HUES48 (cell line): ENCODE data around the gene PIF1.
A peak's percentile ranks its signal among the peaks of the same experiment; 100 is the strongest.

Experiments used
- H3K27ac ChIP-seq: one replicate; pipeline ENCODE4 v1.7.0; 2013; ENCODE audit warnings: low read depth, low read length, inconsistent platforms
- H3K27me3 ChIP-seq: 2 replicates; pipeline ENCODE4 v1.6.1; 2013; ENCODE audit warnings: mild to moderate bottlenecking, low read length; ENCODE audit not compliant: control insufficient read depth, insufficient read depth
- H3K36me3 ChIP-seq: 2 replicates; pipeline ENCODE4 v1.6.1; 2013; ENCODE audit warnings: low read length; ENCODE audit not compliant: control insufficient read depth, insufficient read depth
- H3K4me1 ChIP-seq: 2 replicates; pipeline ENCODE4 v1.6.1; 2013; ENCODE audit warnings: mild to moderate bottlenecking, low read length; ENCODE audit not compliant: control insufficient read depth, insufficient read depth
- H3K4me3 ChIP-seq: 2 replicates; pipeline ENCODE4 v1.5.1; 2013; ENCODE audit warnings: mild to moderate bottlenecking, low read depth, low read length
- H3K9ac ChIP-seq: 2 replicates; pipeline ENCODE4 v1.6.1; 2013; ENCODE audit warnings: mild to moderate bottlenecking, low read depth, low read length, moderate library complexity
- H3K9me3 ChIP-seq: 2 replicates; pipeline ENCODE4 v1.6.1; 2013; ENCODE audit warnings: low read length; ENCODE audit not compliant: control insufficient read depth, insufficient read depth

PIF1 gene

GRCh38 chr15:64825431-64826294 is at the start of gene PIF1:
TSS of gene PIF1 (minus strand) at chr15:64825647. CDS start at chr15:64824335, 1,312 bp downstream.
- H3K4me1 ChIP-seq = peaks cover 12% of the 10 kb centered on the region
- peak within 1 kb of the TSS; percentile 82 for H3K9ac ChIP-seq
- no peaks in the 10 kb centered on the region for H3K27me3 ChIP-seq
- no peaks in the 10 kb centered on the region for H3K9me3 ChIP-seq
- H3K27ac ChIP-seq = peak within 1 kb of the TSS; percentile 89
- H3K36me3 ChIP-seq = peaks cover 34% of the 10 kb centered on the region
- H3K4me3 ChIP-seq = peak within 1 kb of the TSS; percentile 82

GRCh38 chr15:64870353-64870752 is 44.9 kb upstream of the PIF1 start:
- Histone ChIP-seq H3K27ac (no peak overlapping the region), H3K4me3 (no peak overlapping the region), H3K27me3 (no peaks in the 10 kb centered on the region), H3K36me3 (peaks cover 7% of the 10 kb centered on the region; the same call in 1 of the 2 replicates), H3K4me1 (peaks cover 36% of the 10 kb centered on the region), H3K9ac (no peak overlapping the region), H3K9me3 (no peaks in the 10 kb centered on the region)

- no peaks in the 10 kb centered on the region for H3K27me3 ChIP-seq
- H3K4me1 ChIP-seq = peaks cover 27% of the 10 kb centered on the region
- H3K27ac ChIP-seq = no peak overlapping the region
- H3K9ac ChIP-seq = no peak overlapping the region
- H3K9me3 ChIP-seq = no peaks in the 10 kb centered on the region
- peaks cover 15% of the 10 kb centered on the region; the same call in 1 of the 2 replicates for H3K36me3 ChIP-seq
- H3K4me3 ChIP-seq = no peak overlapping the region
Observed at GRCh38 chr15:64869501-64869900, 44.1 kb upstream of the PIF1 start.

- Histone ChIP-seq H3K9me3 (no peaks in the 10 kb centered on the region), H3K27me3 (no peaks in the 10 kb centered on the region), H3K9ac (no peak overlapping the region), H3K36me3 (peaks cover 25% of the 10 kb centered on the region), H3K4me1 (peaks cover 27% of the 10 kb centered on the region), H3K4me3 (no peak overlapping the region), H3K27ac (peak overlapping the region; percentile 83)
Observed at GRCh38 chr15:64865998-64866520, 40.6 kb upstream of the PIF1 start.

GRCh38 chr15:64865126-64865997 is 39.9 kb upstream of the PIF1 start:
- Histone ChIP-seq H3K9ac (no peak overlapping the region), H3K27ac (peak overlapping the region; percentile 83), H3K4me3 (no peak overlapping the region), H3K4me1 (peaks cover 27% of the 10 kb centered on the region), H3K9me3 (no peaks in the 10 kb centered on the region), H3K27me3 (no peaks in the 10 kb centered on the region), H3K36me3 (peaks cover 32% of the 10 kb centered on the region)

GRCh38 chr15:64864068-64864467 is 38.6 kb upstream of the PIF1 start:
- Histone ChIP-seq H3K36me3 (peaks cover 39% of the 10 kb centered on the region), H3K4me3 (no peak overlapping the region), H3K27me3 (no peaks in the 10 kb centered on the region), H3K9me3 (no peaks in the 10 kb centered on the region), H3K4me1 (peaks cover 27% of the 10 kb centered on the region), H3K9ac (no peak overlapping the region), H3K27ac (no peak overlapping the region)

GRCh38 chr15:64862408-64862807 is 37.0 kb upstream of the PIF1 start:
- Histone ChIP-seq H3K27ac (no peak overlapping the region), H3K9ac (no peak overlapping the region), H3K36me3 (peaks cover 42% of the 10 kb centered on the region), H3K27me3 (no peaks in the 10 kb centered on the region), H3K4me1 (peaks cover 27% of the 10 kb centered on the region), H3K9me3 (no peaks in the 10 kb centered on the region), H3K4me3 (no peak overlapping the region)

GRCh38 chr15:64861960-64862359 is 36.5 kb upstream of the PIF1 start:
- H3K36me3 ChIP-seq = peaks cover 46% of the 10 kb centered on the region
- H3K4me1 ChIP-seq = peaks cover 26% of the 10 kb centered on the region
- no peak overlapping the region for H3K9ac ChIP-seq
- peak overlapping the region; percentile 17 for H3K27ac ChIP-seq
- no peaks in the 10 kb centered on the region for H3K27me3 ChIP-seq
- no peak overlapping the region for H3K4me3 ChIP-seq
- H3K9me3 ChIP-seq = no peaks in the 10 kb centered on the region

- Histone ChIP-seq H3K4me3 (no peak overlapping the region), H3K36me3 (peaks cover 43% of the 10 kb centered on the region), H3K27ac (no peak overlapping the region), H3K27me3 (no peaks in the 10 kb centered on the region), H3K4me1 (peaks cover 20% of the 10 kb centered on the region), H3K9ac (no peak overlapping the region), H3K9me3 (no peaks in the 10 kb centered on the region)
Observed at GRCh38 chr15:64861331-64861730, 35.9 kb upstream of the PIF1 start.

- Histone ChIP-seq H3K27ac (no peak overlapping the region), H3K27me3 (no peaks in the 10 kb centered on the region), H3K4me3 (no peak overlapping the region), H3K4me1 (peaks cover 10% of the 10 kb centered on the region; the same call in 1 of the 2 replicates), H3K36me3 (peaks cover 51% of the 10 kb centered on the region), H3K9ac (no peak overlapping the region), H3K9me3 (no peaks in the 10 kb centered on the region)
Observed at GRCh38 chr15:64859226-64859625, 33.8 kb upstream of the PIF1 start.
